ENCODE data around the gene SLC8A1.

- no peak for TF ChIP-seq CTCF (IDR thresholded peaks at IDR 0.05)
- no peak for TF ChIP-seq POLR2A (IDR thresholded peaks at IDR 0.05)
- no peak for TF ChIP-seq POLR2AphosphoS5 (IDR thresholded peaks at IDR 0.05)
Observed at GRCh38 chr2:40254611-40255010, 197.3 kb downstream of the SLC8A1 start.
